ENCODE data around the gene SPIN3.
"Not testable (repeated sequence)": the region's sequence is repeated elsewhere in the genome, so short reads cannot be mapped to it uniquely, and the experiment has no call there.

Gene SPIN3

DNA sequence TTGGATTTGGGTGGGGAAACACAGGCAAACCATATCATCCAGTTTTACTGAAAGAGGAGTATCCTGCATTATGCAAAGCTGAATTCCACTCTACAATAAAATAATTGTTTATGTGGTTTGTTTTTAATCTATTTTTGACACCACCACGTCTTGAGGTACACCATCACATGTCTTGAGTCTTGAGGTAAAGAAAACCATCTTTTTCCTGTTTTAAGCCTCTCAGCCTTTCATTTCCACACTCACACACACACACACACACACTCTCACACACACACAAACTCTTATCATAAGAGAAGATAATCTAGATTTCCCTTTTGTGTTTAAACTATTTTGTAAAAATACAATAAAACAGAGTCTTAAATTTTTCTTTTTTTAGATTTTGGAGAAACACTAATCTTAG, 32.0 kb downstream of the SPIN3 start:
- H3K27me3 ChIP-seq (ENCODE audit: insufficient read depth, poor library complexity, severe bottlenecking), result no peaks in the 10 kb centered on the region

DNA sequence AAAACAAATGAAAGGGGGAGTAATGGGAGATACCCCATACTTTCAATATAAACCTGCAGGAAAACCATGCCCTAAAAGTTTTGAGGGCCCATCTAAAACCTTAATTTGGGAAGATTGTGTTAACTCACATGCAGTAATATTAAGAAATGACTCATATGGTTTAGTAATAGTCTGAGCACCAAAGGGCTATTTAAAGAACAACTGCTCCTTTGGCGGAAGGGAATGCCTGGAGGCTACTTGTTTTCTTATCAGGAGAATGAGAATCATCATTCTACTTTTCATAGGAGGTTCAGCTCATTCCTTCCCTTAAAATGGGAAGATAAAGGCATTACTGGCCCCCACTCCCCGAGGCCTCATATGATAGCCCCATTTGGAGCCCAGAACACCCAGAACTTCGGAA, 47.6 kb downstream of the SPIN3 start:
- Histone ChIP-seq H3K4me3 (replicated peaks; ENCODE audit: insufficient read depth, low read length) (no peak overlapping the region), H3K27me3 (ENCODE audit: insufficient read depth, poor library complexity, severe bottlenecking) (no peaks in the 10 kb centered on the region), H3K27ac (replicated peaks) (no peak overlapping the region)
- TF ChIP-seq, protein P1, sequence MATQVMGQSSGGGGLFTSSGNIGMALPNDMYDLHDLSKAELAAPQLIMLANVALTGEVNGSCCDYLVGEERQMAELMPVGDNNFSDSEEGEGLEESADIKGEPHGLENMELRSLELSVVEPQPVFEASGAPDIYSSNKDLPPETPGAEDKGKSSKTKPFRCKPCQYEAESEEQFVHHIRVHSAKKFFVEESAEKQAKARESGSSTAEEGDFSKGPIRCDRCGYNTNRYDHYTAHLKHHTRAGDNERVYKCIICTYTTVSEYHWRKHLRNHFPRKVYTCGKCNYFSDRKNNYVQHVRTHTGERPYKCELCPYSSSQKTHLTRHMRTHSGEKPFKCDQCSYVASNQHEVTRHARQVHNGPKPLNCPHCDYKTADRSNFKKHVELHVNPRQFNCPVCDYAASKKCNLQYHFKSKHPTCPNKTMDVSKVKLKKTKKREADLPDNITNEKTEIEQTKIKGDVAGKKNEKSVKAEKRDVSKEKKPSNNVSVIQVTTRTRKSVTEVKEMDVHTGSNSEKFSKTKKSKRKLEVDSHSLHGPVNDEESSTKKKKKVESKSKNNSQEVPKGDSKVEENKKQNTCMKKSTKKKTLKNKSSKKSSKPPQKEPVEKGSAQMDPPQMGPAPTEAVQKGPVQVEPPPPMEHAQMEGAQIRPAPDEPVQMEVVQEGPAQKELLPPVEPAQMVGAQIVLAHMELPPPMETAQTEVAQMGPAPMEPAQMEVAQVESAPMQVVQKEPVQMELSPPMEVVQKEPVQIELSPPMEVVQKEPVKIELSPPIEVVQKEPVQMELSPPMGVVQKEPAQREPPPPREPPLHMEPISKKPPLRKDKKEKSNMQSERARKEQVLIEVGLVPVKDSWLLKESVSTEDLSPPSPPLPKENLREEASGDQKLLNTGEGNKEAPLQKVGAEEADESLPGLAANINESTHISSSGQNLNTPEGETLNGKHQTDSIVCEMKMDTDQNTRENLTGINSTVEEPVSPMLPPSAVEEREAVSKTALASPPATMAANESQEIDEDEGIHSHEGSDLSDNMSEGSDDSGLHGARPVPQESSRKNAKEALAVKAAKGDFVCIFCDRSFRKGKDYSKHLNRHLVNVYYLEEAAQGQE (IDR thresholded peaks at IDR 0.05; ENCODE audit: insufficient replicate concordance, low read depth), result no peak
- TF ChIP-seq GABPA (IDR thresholded peaks at IDR 0.05; ENCODE audit: low read depth) (no peak), POLR2AphosphoS5 (IDR thresholded peaks at IDR 0.05; ENCODE audit: low read depth) (no peak), SPI1 (IDR thresholded peaks at IDR 0.05; ENCODE audit: borderline replicate concordance, low read depth) (no peak)
- TF ChIP-seq, protein P2, sequence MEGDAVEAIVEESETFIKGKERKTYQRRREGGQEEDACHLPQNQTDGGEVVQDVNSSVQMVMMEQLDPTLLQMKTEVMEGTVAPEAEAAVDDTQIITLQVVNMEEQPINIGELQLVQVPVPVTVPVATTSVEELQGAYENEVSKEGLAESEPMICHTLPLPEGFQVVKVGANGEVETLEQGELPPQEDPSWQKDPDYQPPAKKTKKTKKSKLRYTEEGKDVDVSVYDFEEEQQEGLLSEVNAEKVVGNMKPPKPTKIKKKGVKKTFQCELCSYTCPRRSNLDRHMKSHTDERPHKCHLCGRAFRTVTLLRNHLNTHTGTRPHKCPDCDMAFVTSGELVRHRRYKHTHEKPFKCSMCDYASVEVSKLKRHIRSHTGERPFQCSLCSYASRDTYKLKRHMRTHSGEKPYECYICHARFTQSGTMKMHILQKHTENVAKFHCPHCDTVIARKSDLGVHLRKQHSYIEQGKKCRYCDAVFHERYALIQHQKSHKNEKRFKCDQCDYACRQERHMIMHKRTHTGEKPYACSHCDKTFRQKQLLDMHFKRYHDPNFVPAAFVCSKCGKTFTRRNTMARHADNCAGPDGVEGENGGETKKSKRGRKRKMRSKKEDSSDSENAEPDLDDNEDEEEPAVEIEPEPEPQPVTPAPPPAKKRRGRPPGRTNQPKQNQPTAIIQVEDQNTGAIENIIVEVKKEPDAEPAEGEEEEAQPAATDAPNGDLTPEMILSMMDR (IDR thresholded peaks at IDR 0.05; ENCODE audit: insufficient read depth, low read length), result no peak
- DNase-seq (ENCODE audit: low read depth in 1 of 2, low spot score in 1 of 2), result no peak

More for the DNA sequence above, 32.0 kb downstream of the SPIN3 start:
- no peak for TF ChIP-seq SPI1 (IDR thresholded peaks at IDR 0.05; ENCODE audit: borderline replicate concordance, low read depth)
- TF ChIP-seq, protein P2 (IDR thresholded peaks at IDR 0.05; ENCODE audit: insufficient read depth, low read length), result no peak
- no peak for TF ChIP-seq POLR2AphosphoS5 (IDR thresholded peaks at IDR 0.05; ENCODE audit: low read depth)
- TF ChIP-seq GABPA (IDR thresholded peaks at IDR 0.05; ENCODE audit: low read depth), result no peak
- TF ChIP-seq, protein P1 (IDR thresholded peaks at IDR 0.05; ENCODE audit: insufficient replicate concordance, low read depth), result no peak
- Histone ChIP-seq H3K27ac (replicated peaks) (no peak overlapping the region), H3K4me3 (replicated peaks; ENCODE audit: insufficient read depth, low read length) (no peak overlapping the region)
- no peak for DNase-seq (ENCODE audit: low read depth in 1 of 2, low spot score in 1 of 2)

DNA sequence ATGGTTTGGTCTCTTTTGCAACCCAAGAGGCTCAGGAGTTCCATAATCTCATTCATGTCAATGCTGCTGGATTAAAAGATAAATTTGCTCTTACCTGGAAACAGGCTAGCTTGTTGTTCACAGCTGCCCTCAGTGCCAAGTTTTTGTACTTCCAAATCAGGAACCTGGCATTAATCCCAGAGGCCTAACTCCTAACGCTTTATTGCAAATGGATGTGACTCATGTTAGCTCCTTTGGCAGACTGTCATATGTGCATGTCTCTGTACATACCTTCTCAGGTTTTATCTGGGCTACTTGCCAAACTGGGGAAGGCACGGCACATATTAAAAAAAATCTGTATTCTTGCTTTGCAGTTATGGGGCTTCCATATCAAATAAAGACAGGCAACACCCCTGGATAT, 49.1 kb downstream of the SPIN3 start:
- H3K27ac ChIP-seq (replicated peaks); H3K4me3 ChIP-seq (replicated peaks; ENCODE audit: insufficient read depth, low read length); H3K27me3 ChIP-seq (ENCODE audit: insufficient read depth, poor library complexity, severe bottlenecking); DNase-seq (ENCODE audit: low read depth in 1 of 2, low spot score in 1 of 2): not testable (repeated sequence)

DNA sequence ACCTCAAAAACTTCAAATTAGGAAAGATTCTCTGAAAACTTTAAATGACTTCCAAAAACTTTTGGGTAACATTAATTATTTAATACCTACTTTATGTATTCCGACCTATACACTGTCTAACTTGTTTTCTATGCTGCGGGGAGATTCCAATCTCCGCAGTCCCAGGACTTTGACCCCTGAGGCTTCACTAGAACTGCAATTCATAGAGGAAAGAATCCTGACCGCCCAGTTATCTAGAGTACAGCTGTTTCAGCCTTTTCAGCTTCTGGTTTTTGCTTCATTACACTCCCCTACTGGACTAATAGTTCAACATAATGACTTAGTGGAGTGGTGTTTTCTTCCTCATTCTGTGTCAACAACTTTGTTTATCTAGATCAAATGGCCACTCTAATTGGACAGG, 50.1 kb downstream of the SPIN3 start:
- H3K27me3 ChIP-seq (ENCODE audit: insufficient read depth, poor library complexity, severe bottlenecking); H3K4me3 ChIP-seq (replicated peaks; ENCODE audit: insufficient read depth, low read length); DNase-seq (ENCODE audit: low read depth in 1 of 2, low spot score in 1 of 2); H3K27ac ChIP-seq (replicated peaks): not testable (repeated sequence)

DNA sequence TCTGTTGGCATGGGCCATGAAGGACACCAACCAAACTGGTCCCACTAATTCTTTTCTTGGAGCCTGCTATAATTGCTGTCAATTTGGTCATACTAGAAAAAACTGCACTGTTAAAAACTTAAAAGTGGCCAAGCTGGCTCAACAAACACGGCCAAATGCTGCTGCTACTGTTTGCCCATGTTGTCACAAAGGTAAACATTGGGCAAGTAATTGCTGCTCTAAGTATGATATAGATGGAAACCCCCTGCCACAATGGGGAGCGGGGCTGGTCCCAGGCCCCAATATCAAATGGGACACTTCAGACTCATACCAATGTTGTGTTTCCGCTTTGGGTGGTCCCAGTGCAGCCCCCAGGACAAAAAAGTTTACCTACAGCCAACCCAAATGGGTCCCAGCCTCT, 52.1 kb downstream of the SPIN3 start:
- DNase-seq (ENCODE audit: low read depth in 1 of 2, low spot score in 1 of 2), result no peak

More for the DNA sequence above, 52.1 kb downstream of the SPIN3 start:
- Histone ChIP-seq H3K27me3 (ENCODE audit: insufficient read depth, poor library complexity, severe bottlenecking) (no peaks in the 10 kb centered on the region), H3K4me3 (replicated peaks; ENCODE audit: insufficient read depth, low read length) (no peak overlapping the region), H3K27ac (replicated peaks) (no peak overlapping the region)
- TF ChIP-seq SPI1 (IDR thresholded peaks at IDR 0.05; ENCODE audit: borderline replicate concordance, low read depth) (no peak), POLR2AphosphoS5 (IDR thresholded peaks at IDR 0.05; ENCODE audit: low read depth) (no peak), GABPA (IDR thresholded peaks at IDR 0.05; ENCODE audit: low read depth) (no peak)
- TF ChIP-seq, protein P2 (IDR thresholded peaks at IDR 0.05; ENCODE audit: insufficient read depth, low read length), result no peak
- TF ChIP-seq, protein P1 (IDR thresholded peaks at IDR 0.05; ENCODE audit: insufficient replicate concordance, low read depth), result no peak
